ENCODE results near the gene KNDC1.

GRCh38 chr10:133200621-133201031 is 40.6 kb downstream of the KNDC1 start:
- TF ChIP-seq CTCF (IDR thresholded peaks at IDR 0.05) (no peak), POLR2A (IDR thresholded peaks at IDR 0.05) (no peak)

Measured in right lobe of liver (tissue), 4 donors.